H7 (cell line): ENCODE data around the gene HASPIN. TPM values are rescaled to one million over a fixed set of nuclear protein-coding genes. Genes with fewer than 3 reads are reported as not detected.
"Not testable (repeated sequence)": the region's sequence is repeated elsewhere in the genome, so short reads cannot be mapped to it uniquely, and the experiment has no call there.

ENCODE experiments used
- DNase-seq: peaks from one replicate; pipeline ENCODE4 v3.0.0; 2012
- H3K27me3 ChIP-seq: 2 replicates; pipeline ENCODE4 v1.6.0; 2011; ENCODE audit warnings: mild to moderate bottlenecking, low read length; ENCODE audit not compliant: control insufficient read depth, insufficient read depth
- H3K36me3 ChIP-seq: replicated peaks from 2 replicates; pipeline ENCODE4 v1.5.1; 2011; ENCODE audit warnings: low read length; ENCODE audit not compliant: control insufficient read depth, insufficient read depth
- H3K4me3 ChIP-seq: 2 replicates; pipeline ENCODE4 v1.5.1; 2011; ENCODE audit warnings: low read depth, mild to moderate bottlenecking, control low read depth, low read length, moderate library complexity; ENCODE audit not compliant: insufficient read depth
- total RNA-seq: library from RNA; depleted of rRNA; stranded (reverse); fragments of >200 nt; shearing (Covaris generic); gene quantifications from 2 replicates; pipeline ENCODE4 v1.2.3, GENCODE V29; 2014

Gene HASPIN
- total RNA-seq, 1 experiment from 2014 or later, result 39.1 TPM

DNA sequence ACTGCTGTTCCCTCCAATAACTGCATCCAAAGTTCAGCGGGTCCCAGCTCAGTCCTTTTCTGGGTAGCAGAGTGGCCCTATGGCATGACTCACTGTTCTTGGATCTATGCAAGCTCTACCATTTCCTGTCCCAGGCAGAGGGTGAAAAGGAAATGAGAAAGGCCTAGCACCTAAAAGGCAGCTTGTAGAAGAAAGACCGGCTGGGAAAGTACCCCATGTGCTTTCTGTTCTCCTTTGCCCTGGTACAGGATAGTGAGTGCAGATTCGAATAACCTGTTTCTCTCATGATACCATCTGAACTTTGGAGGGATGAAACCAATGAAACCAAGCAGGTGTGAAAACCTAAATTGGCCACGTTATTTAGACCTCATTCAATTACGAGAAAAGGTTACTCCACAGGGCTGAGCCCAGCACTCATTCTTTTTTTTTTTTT, 12.7 kb upstream of the HASPIN start:
- no peaks in the 10 kb centered on the region for H3K27me3 ChIP-seq
- H3K36me3 ChIP-seq, result peaks cover 6% of the 10 kb centered on the region
- DNase-seq, result no peak
- H3K4me3 ChIP-seq, result no peak overlapping the region

- no peak for DNase-seq
- Histone ChIP-seq H3K4me3 (no peak overlapping the region), H3K27me3 (no peaks in the 10 kb centered on the region), H3K36me3 (peaks cover 9% of the 10 kb centered on the region)
These were observed 10.8 kb upstream of the HASPIN start for GRCh38 chr17:3712811-3713463.

GRCh38 chr17:3715296-3715695, 8.4 kb upstream of the HASPIN start:
- H3K27me3 ChIP-seq, result no peaks in the 10 kb centered on the region
- H3K4me3 ChIP-seq, result no peak overlapping the region
- peaks cover 9% of the 10 kb centered on the region for H3K36me3 ChIP-seq
- DNase-seq, result no peak

DNA sequence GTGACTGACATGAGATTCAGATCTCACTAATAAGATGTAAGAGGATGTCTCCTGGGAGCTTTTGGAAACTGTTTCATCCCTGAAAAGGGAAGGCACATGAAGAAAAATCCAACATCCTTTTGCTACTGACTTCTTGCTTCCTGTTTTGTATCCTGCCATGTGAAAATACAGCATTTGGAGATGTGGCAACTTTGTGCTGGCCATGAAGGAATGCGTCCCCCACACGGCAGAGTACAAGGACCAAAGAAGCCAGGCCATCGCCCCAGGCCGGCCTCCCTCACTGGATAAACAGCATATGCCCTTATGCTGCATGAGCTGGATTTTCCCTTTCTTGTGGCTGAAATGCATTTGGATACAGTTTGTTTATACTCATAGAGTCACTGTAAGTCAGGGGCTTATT, 5.5 kb upstream of the HASPIN start:
- H3K27me3 ChIP-seq, result no peaks in the 10 kb centered on the region
- DNase-seq, result no peak
- H3K4me3 ChIP-seq, result no peak overlapping the region
- peaks cover 9% of the 10 kb centered on the region for H3K36me3 ChIP-seq

DNA sequence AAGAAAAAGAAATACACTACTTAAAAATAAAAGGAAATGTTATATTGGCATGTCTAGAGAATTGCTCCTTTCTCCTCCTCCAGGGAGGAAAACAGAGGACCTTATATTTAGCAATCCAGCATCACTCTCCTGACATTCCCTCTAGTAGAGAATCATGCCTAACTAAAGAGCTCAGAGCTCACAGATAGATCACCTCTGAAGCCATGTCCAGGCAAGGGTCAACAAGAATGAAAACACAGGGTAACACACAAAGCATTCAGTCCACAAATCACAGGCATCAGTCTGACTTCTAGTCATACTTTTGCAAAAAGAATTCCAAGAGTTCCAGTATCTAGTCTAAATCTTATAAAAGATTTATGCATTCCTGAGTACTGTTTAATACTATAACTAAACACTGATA, 4.4 kb upstream of the HASPIN start:
- peaks cover 9% of the 10 kb centered on the region for H3K36me3 ChIP-seq
- H3K27me3 ChIP-seq, result no peaks in the 10 kb centered on the region
- H3K4me3 ChIP-seq, result no peak overlapping the region
- DNase-seq, result no peak

GRCh38 chr17:3722716-3723115, 987 bp upstream of the HASPIN start:
- H3K4me3 ChIP-seq, result peak overlapping the region; percentile 94
- H3K27me3 ChIP-seq, result no peaks in the 10 kb centered on the region
- DNase-seq, result no peak
- peaks cover 12% of the 10 kb centered on the region for H3K36me3 ChIP-seq

GRCh38 chr17:3723188-3723555, 531 bp upstream of the HASPIN start:
- Histone ChIP-seq H3K36me3 (peaks cover 13% of the 10 kb centered on the region), H3K4me3 (peak overlapping the region; percentile 94), H3K27me3 (no peaks in the 10 kb centered on the region)
- no peak for DNase-seq

DNA sequence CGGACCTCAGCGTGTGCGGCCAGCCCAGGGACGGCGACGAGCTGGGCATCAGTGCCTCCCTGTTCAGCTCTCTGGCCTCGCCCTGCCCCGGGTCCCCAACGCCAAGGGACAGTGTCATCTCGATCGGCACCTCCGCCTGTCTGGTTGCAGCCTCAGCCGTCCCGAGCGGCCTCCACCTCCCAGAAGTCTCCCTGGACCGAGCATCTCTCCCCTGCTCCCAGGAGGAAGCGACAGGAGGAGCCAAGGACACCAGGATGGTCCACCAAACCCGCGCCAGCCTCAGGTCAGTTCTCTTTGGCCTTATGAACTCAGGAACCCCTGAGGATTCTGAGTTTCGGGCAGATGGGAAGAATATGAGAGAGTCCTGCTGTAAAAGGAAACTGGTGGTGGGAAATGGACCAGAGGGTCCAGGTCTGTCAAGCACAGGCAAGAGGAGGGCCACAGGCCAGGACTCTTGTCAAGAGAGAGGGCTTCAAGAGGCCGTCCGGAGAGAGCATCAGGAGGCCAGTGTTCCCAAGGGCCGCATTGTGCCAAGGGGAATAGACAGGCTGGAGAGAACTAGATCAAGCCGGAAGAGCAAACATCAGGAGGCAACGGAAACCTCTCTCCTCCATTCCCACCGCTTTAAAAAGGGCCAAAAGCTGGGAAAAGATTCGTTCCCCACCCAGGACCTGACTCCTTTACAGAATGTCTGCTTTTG, 825 bp downstream of the HASPIN start:
- Histone ChIP-seq H3K36me3 (peaks cover 13% of the 10 kb centered on the region), H3K27me3 (no peaks in the 10 kb centered on the region), H3K4me3 (peak overlapping the region; percentile 94)
- DNase-seq, result no peak

DNA sequence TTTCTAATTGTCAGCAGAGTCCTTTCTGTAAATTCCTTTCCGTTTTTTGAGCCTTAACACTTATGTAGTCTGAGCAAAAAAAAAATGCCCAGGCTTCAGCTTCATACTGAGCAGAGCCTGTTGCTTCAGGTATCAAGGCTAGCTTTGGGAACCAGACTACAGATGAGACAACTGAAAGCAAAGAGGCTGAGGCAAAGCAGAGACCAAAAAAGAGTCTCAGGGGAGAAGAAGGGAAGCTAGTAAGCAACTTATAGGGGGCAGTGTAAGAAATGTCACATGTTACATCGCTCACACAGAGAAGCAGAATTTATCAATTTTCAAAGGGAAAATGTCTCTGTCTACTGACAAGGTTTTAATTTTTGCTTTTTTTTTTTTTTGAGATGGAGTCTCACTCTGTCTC, 3.3 kb downstream of the HASPIN start:
- H3K27me3 ChIP-seq, result no peaks in the 10 kb centered on the region
- no peak for DNase-seq
- H3K4me3 ChIP-seq, result no peak overlapping the region
- H3K36me3 ChIP-seq, result peaks cover 13% of the 10 kb centered on the region

GRCh38 chr17:3728099-3728498, 4.4 kb downstream of the HASPIN start:
- H3K36me3 ChIP-seq, result peaks cover 13% of the 10 kb centered on the region
- H3K4me3 ChIP-seq, DNase-seq, H3K27me3 ChIP-seq: not testable (repeated sequence)

- Histone ChIP-seq H3K4me3 (no peak overlapping the region), H3K36me3 (peaks cover 12% of the 10 kb centered on the region), H3K27me3 (no peaks in the 10 kb centered on the region)
- no peak for DNase-seq
These were observed 6.2 kb downstream of the HASPIN start for GRCh38 chr17:3729881-3730280.

GRCh38 chr17:3730881-3731429, 7.3 kb downstream of the HASPIN start:
- H3K27me3 ChIP-seq, result no peaks in the 10 kb centered on the region
- peaks cover 4% of the 10 kb centered on the region; the same call in 1 of the 2 replicates for H3K36me3 ChIP-seq
- peak; percentile 40 for DNase-seq
- H3K4me3 ChIP-seq, result no peak overlapping the region

DNA sequence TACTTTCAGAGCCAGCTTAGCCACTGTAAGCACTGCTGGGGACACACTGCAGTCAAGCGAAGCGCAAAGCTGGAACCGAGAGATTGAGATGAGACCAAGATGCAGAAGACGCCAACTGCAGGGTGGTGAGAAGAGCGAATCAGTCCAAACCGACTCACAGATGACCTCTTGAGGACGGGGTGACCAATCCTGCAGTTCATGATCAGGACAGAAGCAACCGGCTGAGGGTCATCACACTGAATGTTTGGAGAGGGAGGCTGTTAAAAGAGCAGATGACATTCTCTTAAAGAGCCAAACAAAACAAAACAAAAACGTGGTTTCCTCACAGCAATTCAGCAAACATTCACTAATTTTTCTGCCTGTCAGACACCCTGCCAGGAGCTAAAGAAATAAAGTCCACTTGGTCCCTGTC, 8.5 kb downstream of the HASPIN start:
- peak; percentile 57 for DNase-seq
- no peaks in the 10 kb centered on the region for H3K27me3 ChIP-seq
- no peak overlapping the region for H3K4me3 ChIP-seq
- H3K36me3 ChIP-seq, result 0 out of 2 replicates have a peak, but pooled peaks cover 1% of the 10 kb centered on the region

- H3K36me3 ChIP-seq, H3K4me3 ChIP-seq, H3K27me3 ChIP-seq, DNase-seq: not testable (repeated sequence)
These were observed 11.2 kb downstream of the HASPIN start for GRCh38 chr17:3734911-3735276.

GRCh38 chr17:3735515-3735914, 11.8 kb downstream of the HASPIN start:
- no peak for DNase-seq

More at GRCh38 chr17:3735515-3735914, 11.8 kb downstream of the HASPIN start:
- Histone ChIP-seq H3K4me3 (no peak overlapping the region), H3K27me3 (no peaks in the 10 kb centered on the region), H3K36me3 (no peaks in the 10 kb centered on the region)
